Osteocyte (in vitro differentiated cells): Measurements from ENCODE around the gene COPS8. TPM values are rescaled to one million over a fixed set of nuclear protein-coding genes. Genes with fewer than 3 reads are reported as not detected.

ENCODE experiments used
- DNase-seq: peaks from one replicate; pipeline ENCODE4 v3.0.0; 2021; ENCODE audit warnings: mixed read lengths; ENCODE audit not compliant: unreplicated experiment; ENCODE audit errors: extremely low spot score
- H3K27ac Mint-ChIP-seq: one replicate; pipeline ENCODE4 v1.8.0; 2021; ENCODE audit warnings: mild to moderate bottlenecking, mixed read lengths; ENCODE audit not compliant: unreplicated experiment
- H3K27me3 Mint-ChIP-seq: one replicate; pipeline ENCODE4 v1.8.0; 2021; ENCODE audit warnings: mixed read lengths; ENCODE audit not compliant: unreplicated experiment
- H3K36me3 Mint-ChIP-seq: one replicate; pipeline ENCODE4 v1.8.0; 2021; ENCODE audit warnings: mixed read lengths; ENCODE audit not compliant: unreplicated experiment
- H3K4me1 Mint-ChIP-seq: one replicate; pipeline ENCODE4 v1.8.0; 2021; ENCODE audit warnings: mixed read lengths; ENCODE audit not compliant: unreplicated experiment
- H3K4me3 Mint-ChIP-seq: one replicate; pipeline ENCODE4 v1.8.0; 2021; ENCODE audit warnings: mild to moderate bottlenecking, moderate library complexity, mixed read lengths; ENCODE audit not compliant: unreplicated experiment
- H3K9me3 Mint-ChIP-seq: one replicate; pipeline ENCODE4 v1.8.0; 2021; ENCODE audit warnings: mixed read lengths; ENCODE audit not compliant: unreplicated experiment
- total RNA-seq: library from RNA; stranded (reverse); gene quantifications from 2 replicates; pipeline ENCODE4 v1.2.1, GENCODE V29; 2021
- TF ChIP-seq, protein P1 (sequence below): fragments of 200-600 bp; sonication (generic); IDR thresholded peaks from 2 replicates; pipeline ENCODE4 v1.5.0; 2021; ENCODE audit warnings: antibody characterized with exemption, mild to moderate bottlenecking, moderate library complexity

Gene COPS8
- total RNA-seq, 1 donor from 2014 or later, result 104 TPM

- no peak for DNase-seq
- Mint-ChIP-seq H3K27me3 (no peaks in the 10 kb centered on the region), H3K36me3 (peaks cover 11% of the 10 kb centered on the region), H3K27ac (no peak overlapping the region), H3K9me3 (peaks cover 25% of the 10 kb centered on the region), H3K4me3 (no peak overlapping the region), H3K4me1 (peaks cover 33% of the 10 kb centered on the region)
- TF ChIP-seq, protein P1, sequence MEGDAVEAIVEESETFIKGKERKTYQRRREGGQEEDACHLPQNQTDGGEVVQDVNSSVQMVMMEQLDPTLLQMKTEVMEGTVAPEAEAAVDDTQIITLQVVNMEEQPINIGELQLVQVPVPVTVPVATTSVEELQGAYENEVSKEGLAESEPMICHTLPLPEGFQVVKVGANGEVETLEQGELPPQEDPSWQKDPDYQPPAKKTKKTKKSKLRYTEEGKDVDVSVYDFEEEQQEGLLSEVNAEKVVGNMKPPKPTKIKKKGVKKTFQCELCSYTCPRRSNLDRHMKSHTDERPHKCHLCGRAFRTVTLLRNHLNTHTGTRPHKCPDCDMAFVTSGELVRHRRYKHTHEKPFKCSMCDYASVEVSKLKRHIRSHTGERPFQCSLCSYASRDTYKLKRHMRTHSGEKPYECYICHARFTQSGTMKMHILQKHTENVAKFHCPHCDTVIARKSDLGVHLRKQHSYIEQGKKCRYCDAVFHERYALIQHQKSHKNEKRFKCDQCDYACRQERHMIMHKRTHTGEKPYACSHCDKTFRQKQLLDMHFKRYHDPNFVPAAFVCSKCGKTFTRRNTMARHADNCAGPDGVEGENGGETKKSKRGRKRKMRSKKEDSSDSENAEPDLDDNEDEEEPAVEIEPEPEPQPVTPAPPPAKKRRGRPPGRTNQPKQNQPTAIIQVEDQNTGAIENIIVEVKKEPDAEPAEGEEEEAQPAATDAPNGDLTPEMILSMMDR, result no peak
These were observed 58.8 kb downstream of the COPS8 start for GRCh38 chr2:237144516-237144915.

GRCh38 chr2:237147317-237147716 lies 61.6 kb downstream of the COPS8 start:
- Mint-ChIP-seq H3K4me1 (peaks cover 24% of the 10 kb centered on the region), H3K27ac (no peak overlapping the region), H3K36me3 (peaks cover 11% of the 10 kb centered on the region), H3K27me3 (no peaks in the 10 kb centered on the region), H3K4me3 (no peak overlapping the region), H3K9me3 (peaks cover 19% of the 10 kb centered on the region)
- TF ChIP-seq, protein P1, result no peak
- no peak for DNase-seq

- Mint-ChIP-seq H3K9me3 (peaks cover 19% of the 10 kb centered on the region), H3K36me3 (peaks cover 11% of the 10 kb centered on the region), H3K27ac (no peak overlapping the region), H3K27me3 (no peaks in the 10 kb centered on the region), H3K4me1 (peaks cover 19% of the 10 kb centered on the region), H3K4me3 (no peak overlapping the region)
- TF ChIP-seq, protein P1, result no peak
- no peak for DNase-seq
These were observed 62.9 kb downstream of the COPS8 start for GRCh38 chr2:237148624-237149023.

- H3K27me3 Mint-ChIP-seq, result no peaks in the 10 kb centered on the region
- TF ChIP-seq, protein P1, result no peak
- peaks cover 19% of the 10 kb centered on the region for H3K4me1 Mint-ChIP-seq
- peaks cover 19% of the 10 kb centered on the region for H3K9me3 Mint-ChIP-seq
- H3K4me3 Mint-ChIP-seq, result no peak overlapping the region
- peak overlapping the region; percentile 35 for H3K27ac Mint-ChIP-seq
- DNase-seq, result no peak
- peaks cover 11% of the 10 kb centered on the region for H3K36me3 Mint-ChIP-seq
These were observed 63.7 kb downstream of the COPS8 start for GRCh38 chr2:237149425-237149824.
